K562 (cell line): ENCODE data around the gene SRRT. TPM values are rescaled to one million over a fixed set of nuclear protein-coding genes. Genes with fewer than 3 reads are reported as not detected.

Experiments
- ATAC-seq: fragments of 200-7000 bp; cut with Tn5 transposase; 3 replicates; pipeline ENCODE4 v1.9.1; 2020; ENCODE audit warnings: moderate library complexity
- BruUV-seq: library from RNA; stranded (reverse); fragments of 400-500 nt; replicated peaks from 2 replicates; lab custom pipeline; 2021; lab: Mats Ljungman, UMichigan
- CTCF ChIA-PET: fragments of 300-600 bp; formaldehyde crosslinking; extraction: SDS; loops from one replicate; lab custom pipeline; 2021; ENCODE audit warnings: low intra/inter-chr PET ratio; lab: Yijun Ruan, JAX
- POLR2A ChIA-PET: fragments of 300-600, 350-650 bp; sonication (Branson Sonifier 250); formaldehyde crosslinking; extraction: SDS; loops from one replicate; lab custom pipeline; 2021; ENCODE audit warnings: antibody characterized with exemption, inconsistent platforms; lab: Yijun Ruan, JAX
- DNase-seq, 4 experiments: peaks; one replicate each; pipeline versions ENCODE4 v3.0.0 to v3.0.0-alpha.2; 2011 to 2018; ENCODE audit warnings: low spot score in 3 of 4, mixed read lengths in 3 of 4; ENCODE audit errors: extremely low read depth in 1 of 4
- FAIRE-seq: peaks from 2 replicates; lab custom pipeline; 2011; peaks lifted over from hg19 to GRCh38; lab: Jason Lieb, UNC
- H2AFZ ChIP-seq: 2 replicates; pipeline ENCODE4 v1.6.0; 2011; ENCODE audit warnings: low read depth, low read length, control low read depth, inconsistent platforms
- H3K27ac ChIP-seq: fragments of 200-600 bp; 3 replicates; pipeline ENCODE4 v1.8.0; 2011; ENCODE audit warnings: low read depth, mild to moderate bottlenecking, control low read depth, inconsistent platforms, low read length, moderate library complexity, mixed read lengths; ENCODE audit errors: extremely low read depth
- H3K27me3 ChIP-seq, 2 experiments: fragments of 300-600 bp in 1 of 2; 2 replicates in 1 of 2; 3 replicates in 1 of 2; pipeline versions ENCODE4 v1.6.0 to v1.8.0; 2011; ENCODE audit warnings: inconsistent platforms in 2 of 2, low read length in 2 of 2, mild to moderate bottlenecking in 1 of 2, mixed read lengths in 1 of 2, moderate library complexity in 1 of 2; ENCODE audit not compliant: control insufficient read depth in 2 of 2, insufficient read depth in 2 of 2
- H3K36me3 ChIP-seq: fragments of 300-600 bp; 3 replicates; pipeline ENCODE4 v1.8.0; 2011; ENCODE audit warnings: mild to moderate bottlenecking, low read length, inconsistent platforms; ENCODE audit not compliant: control insufficient read depth, insufficient read depth
- H3K4me1 ChIP-seq, 2 experiments: fragments of 200-600 bp in 1 of 2; replicated peaks in 1 of 2; 2 replicates in 1 of 2; 3 replicates in 1 of 2; pipeline versions ENCODE4 v1.5.1 to v1.8.0; 2011; ENCODE audit warnings: inconsistent platforms in 2 of 2, low read length in 2 of 2, mild to moderate bottlenecking in 1 of 2, mixed read lengths in 1 of 2, moderate library complexity in 1 of 2; ENCODE audit not compliant: control insufficient read depth in 2 of 2, insufficient read depth in 2 of 2
- H3K4me2 ChIP-seq: 2 replicates; pipeline ENCODE4 v1.6.1; 2011; ENCODE audit warnings: low read length, control low read depth, inconsistent platforms, mixed read lengths; ENCODE audit not compliant: insufficient read depth
- H3K4me3 ChIP-seq: fragments of 200-600 bp; sonication (generic), shearing (Covaris generic); 2 replicates; pipeline ENCODE4 v1.5.1; 2016; ENCODE audit warnings: control low read depth, inconsistent platforms
- H3K79me2 ChIP-seq: fragments of 200-600 bp; 3 replicates; pipeline ENCODE4 v1.8.0; 2011; ENCODE audit warnings: low read length, inconsistent platforms; ENCODE audit not compliant: control insufficient read depth, insufficient read depth
- H3K9ac ChIP-seq, 2 experiments: 2 replicates each; pipeline versions ENCODE4 v1.6.0 to v1.6.1; 2011; ENCODE audit warnings: low read depth in 2 of 2, low read length in 2 of 2, control low read depth in 1 of 2, inconsistent platforms in 1 of 2, mild to moderate bottlenecking in 1 of 2, mixed read lengths in 1 of 2; ENCODE audit not compliant: insufficient read depth in 1 of 2
- H3K9me1 ChIP-seq: one replicate; pipeline ENCODE4 v1.6.0; 2011; ENCODE audit warnings: inconsistent platforms, mild to moderate bottlenecking, low read length, moderate library complexity; ENCODE audit not compliant: control insufficient read depth, insufficient read depth
- H3K9me3 ChIP-seq: replicated peaks from 2 replicates; pipeline ENCODE4 v1.5.1; 2011; ENCODE audit warnings: low read depth, low read length, inconsistent platforms; ENCODE audit not compliant: control insufficient read depth, insufficient read depth
- H4K20me1 ChIP-seq: replicated peaks from 2 replicates; pipeline ENCODE4 v1.6.1; 2011; ENCODE audit warnings: low read length, inconsistent platforms, mixed read lengths; ENCODE audit not compliant: control insufficient read depth, insufficient read depth
- DPF2 ChIP-seq: fragments of 450-650 bp; IDR thresholded peaks from 2 replicates; pipeline ENCODE4 v1.6.1; 2016
- ETS1 ChIP-seq: conservative IDR thresholded peaks from 2 replicates; pipeline ENCODE4 v1.6.1; 2011; ENCODE audit warnings: low read depth, mild to moderate bottlenecking, low read length; ENCODE audit not compliant: control insufficient read depth
- IRF9 ChIP-seq: fragments of 450-650 bp; IDR thresholded peaks from 2 replicates; pipeline ENCODE4 v1.6.1; 2016; ENCODE audit warnings: missing biosample characterization, missing genetic modification characterization
- MYBL2 ChIP-seq, 2 experiments: fragments of 450-650 bp in 1 of 2; sonication (generic) in 1 of 2; formaldehyde crosslinking in 1 of 2; IDR thresholded peaks; 2 replicates each; pipeline versions ENCODE4 v1.6.1 to v1.8.1; 2017 to 2022; ENCODE audit warnings: borderline replicate concordance in 1 of 2, inconsistent platforms in 1 of 2, low read depth in 1 of 2, mild to moderate bottlenecking in 1 of 2, missing genetic modification reagents in 1 of 2, moderate library complexity in 1 of 2
- PURB ChIP-seq: sonication (generic); formaldehyde crosslinking; IDR thresholded peaks from 2 replicates; pipeline ENCODE4 v1.9.0; 2021; ENCODE audit warnings: low read depth, mild to moderate bottlenecking, missing genetic modification reagents
- SREBF2 ChIP-seq: sonication (generic); formaldehyde crosslinking; IDR thresholded peaks from 2 replicates; pipeline ENCODE4 v1.4.0; 2020; ENCODE audit warnings: mild to moderate bottlenecking, missing genetic modification reagents
- ZBTB26 ChIP-seq: fragments of 450-650 bp; formaldehyde crosslinking; IDR thresholded peaks from 2 replicates; pipeline ENCODE4 v1.4.0; 2022; ENCODE audit warnings: missing genetic modification characterization
- ZNF274 ChIP-seq: IDR thresholded peaks from 2 replicates; pipeline ENCODE4 v1.6.1; 2011; ENCODE audit warnings: low read depth, mild to moderate bottlenecking, low read length, moderate library complexity, borderline replicate concordance
- ZNF3 ChIP-seq: fragments of 250-450 bp; sonication (Bioruptor Pico); IDR thresholded peaks from 2 replicates; pipeline ENCODE4 v1.5.0; 2021; ENCODE audit warnings: mild to moderate bottlenecking, moderate library complexity
- ZNF830 ChIP-seq: fragments of 250-450 bp; sonication (Bioruptor Pico); IDR thresholded peaks from 2 replicates; pipeline ENCODE4 v1.5.0; 2021; ENCODE audit warnings: mild to moderate bottlenecking
- WGBS: fragments of 100-300 bp; shearing (Covaris generic); methylation state at CpG from one replicate; pipeline ENCODE4 v1.1.6; 2016; ENCODE audit warnings: low coverage, mixed read lengths; ENCODE audit not compliant: insufficient coverage; ENCODE audit errors: missing lambda C conversion rate; 5-methylcytosine and 5-hydroxymethylcytosine counted together
- in situ Hi-C: fragments of 300-500 bp; cut with MboI; formaldehyde crosslinking; loops from 4 replicates; pipeline ENCODE4 v1.15.0; 2018; ENCODE audit warnings: inconsistent platforms, mixed read lengths
- intact Hi-C: fragments of 100-400 bp; cut with micrococcal nuclease; formaldehyde crosslinking; loops from 2 replicates; pipeline ENCODE4 v1.14.2; 2022
- polyA plus RNA-seq, 8 experiments: library from polyadenylated mRNA; depleted of rRNA in 4 of 8; stranded (reverse) in 5 of 8; unstranded in 3 of 8; fragments of >200 nt; fragmentation: Nextera tagmentation in 2 of 8; fragmentation: Illumina TruSeq in 1 of 8; extraction: Ambion mirVana in 2 of 8; extraction: Trizol in 1 of 8; gene quantifications; 2 replicates each; pipeline versions ENCODE4 v1.2.1 to v1.2.3, GENCODE V29; 2011 to 2014; ENCODE audit warnings: inconsistent platforms in 1 of 8, missing spikeins in 1 of 8
- total RNA-seq, 7 experiments: library from RNA; depleted of rRNA in 6 of 7; stranded (reverse); fragments of >200 nt in 6 of 7; fragmentation: Illumina TruSeq in 2 of 7; extraction: Trizol in 2 of 7; gene quantifications; 2 replicates each; pipeline versions ENCODE4 v1.2.1 to v1.2.3, GENCODE V29; 2011 to 2021; ENCODE audit warnings: low replicate concordance in 1 of 7
- TF ChIP-seq, protein P1 (sequence below), 3 experiments: IDR thresholded peaks in 2 of 3; conservative IDR thresholded peaks in 1 of 3; 2 replicates each; pipeline ENCODE4 v1.5.1; 2011 to 2012; ENCODE audit warnings: low read length in 3 of 3, mild to moderate bottlenecking in 3 of 3, control low read depth in 2 of 3, improper control_type of control experiment in 1 of 3, inconsistent platforms in 1 of 3, low read depth in 1 of 3, mixed read lengths in 1 of 3, moderate library complexity in 1 of 3; ENCODE audit not compliant: insufficient read depth in 2 of 3

SRRT gene
- total and polyA plus RNA-seq, 9 of the 15 experiments (the other 6 are each of a cell fraction or from before 2014, with no cell fraction given), result 10.3 to 263 (median 84.4) TPM

- no peak for ATAC-seq
- Histone ChIP-seq H3K27me3 (no peaks in the 10 kb centered on the region), H3K27ac (no peak overlapping the region), H3K9me3 (no peaks in the 10 kb centered on the region), H3K4me1 (peaks cover 4% of the 10 kb centered on the region in 2 experiments; a peak in 1 of 5 replicates), H3K4me2 (no peak overlapping the region), H3K79me2 (no peaks in the 10 kb centered on the region)
- no peak for DNase-seq
- in situ Hi-C loops (loop anchor here (25.0 kb wide), 1 partner anchor 372 kb away; no protein-coding TSS in a partner anchor), intact Hi-C loops (no loop called here)
- CTCF ChIA-PET, result no interaction called here
- no peak for TF ChIP-seq SREBF2 (CRISPR knock-in tag)
- no peak for TF ChIP-seq ZNF830 (CRISPR knock-in tag)
- TF ChIP-seq ZNF3, result no peak
- TF ChIP-seq ETS1, result no peak
- no peak for TF ChIP-seq PURB (CRISPR knock-in tag)
- TF ChIP-seq ZNF274, result no peak
- TF ChIP-seq ZBTB26 (CRISPR knock-in tag), result no peak
- no peak for TF ChIP-seq DPF2
- TF ChIP-seq, protein P1, sequence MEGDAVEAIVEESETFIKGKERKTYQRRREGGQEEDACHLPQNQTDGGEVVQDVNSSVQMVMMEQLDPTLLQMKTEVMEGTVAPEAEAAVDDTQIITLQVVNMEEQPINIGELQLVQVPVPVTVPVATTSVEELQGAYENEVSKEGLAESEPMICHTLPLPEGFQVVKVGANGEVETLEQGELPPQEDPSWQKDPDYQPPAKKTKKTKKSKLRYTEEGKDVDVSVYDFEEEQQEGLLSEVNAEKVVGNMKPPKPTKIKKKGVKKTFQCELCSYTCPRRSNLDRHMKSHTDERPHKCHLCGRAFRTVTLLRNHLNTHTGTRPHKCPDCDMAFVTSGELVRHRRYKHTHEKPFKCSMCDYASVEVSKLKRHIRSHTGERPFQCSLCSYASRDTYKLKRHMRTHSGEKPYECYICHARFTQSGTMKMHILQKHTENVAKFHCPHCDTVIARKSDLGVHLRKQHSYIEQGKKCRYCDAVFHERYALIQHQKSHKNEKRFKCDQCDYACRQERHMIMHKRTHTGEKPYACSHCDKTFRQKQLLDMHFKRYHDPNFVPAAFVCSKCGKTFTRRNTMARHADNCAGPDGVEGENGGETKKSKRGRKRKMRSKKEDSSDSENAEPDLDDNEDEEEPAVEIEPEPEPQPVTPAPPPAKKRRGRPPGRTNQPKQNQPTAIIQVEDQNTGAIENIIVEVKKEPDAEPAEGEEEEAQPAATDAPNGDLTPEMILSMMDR (IDR thresholded peaks at IDR 0.05 in 2 of 3, conservative IDR thresholded peaks at IDR 0.05 in 1 of 3; ENCODE audit: insufficient read depth in 2 of 3, low read depth in 1 of 3, low read length in 3 of 3), result no peak
- TF ChIP-seq MYBL2 (IDR thresholded peaks at IDR 0.05; ENCODE audit: low read depth), result no peak
- TF ChIP-seq MYBL2 (CRISPR knock-in tag; IDR thresholded peaks at IDR 0.05; ENCODE audit: borderline replicate concordance), result no peak
- TF ChIP-seq IRF9, result no peak
- TF ChIP-seq, all 486 proteins: peak for 0
- POLR2A ChIA-PET, result no interaction called here
- no peak overlapping the region for H2AFZ ChIP-seq
- H3K9me1 ChIP-seq, result no peaks in the 10 kb centered on the region
- H3K9ac ChIP-seq, result no peak overlapping the region
- BruUV-seq, result no TSS peak
- no peaks in the 10 kb centered on the region for H3K36me3 ChIP-seq
- no peaks in the 10 kb centered on the region for H4K20me1 ChIP-seq
- H3K4me3 ChIP-seq, result no peak overlapping the region
- WGBS, result 38% methylated on average over 7 of the region's 8 CpGs
- no peak for FAIRE-seq
Observed at GRCh38 chr7:100914879-100915447, 40.1 kb downstream of the SRRT start.
